WI38 (cell line): ENCODE data around the gene ALPG.
"Not testable (repeated sequence)": the region's sequence is repeated elsewhere in the genome, so short reads cannot be mapped to it uniquely, and the experiment has no call there.

Experiments
- H3K4me3 ChIP-seq: 2 replicates; pipeline ENCODE4 v1.5.1; 2011; ENCODE audit warnings: low read depth, mild to moderate bottlenecking, control low read depth, low read length
- TF ChIP-seq, protein P1 (sequence below): IDR thresholded peaks from 2 replicates; pipeline ENCODE4 v1.5.1; 2012; ENCODE audit warnings: low read depth, mild to moderate bottlenecking, control low read depth, low read length

Gene ALPG

DNA sequence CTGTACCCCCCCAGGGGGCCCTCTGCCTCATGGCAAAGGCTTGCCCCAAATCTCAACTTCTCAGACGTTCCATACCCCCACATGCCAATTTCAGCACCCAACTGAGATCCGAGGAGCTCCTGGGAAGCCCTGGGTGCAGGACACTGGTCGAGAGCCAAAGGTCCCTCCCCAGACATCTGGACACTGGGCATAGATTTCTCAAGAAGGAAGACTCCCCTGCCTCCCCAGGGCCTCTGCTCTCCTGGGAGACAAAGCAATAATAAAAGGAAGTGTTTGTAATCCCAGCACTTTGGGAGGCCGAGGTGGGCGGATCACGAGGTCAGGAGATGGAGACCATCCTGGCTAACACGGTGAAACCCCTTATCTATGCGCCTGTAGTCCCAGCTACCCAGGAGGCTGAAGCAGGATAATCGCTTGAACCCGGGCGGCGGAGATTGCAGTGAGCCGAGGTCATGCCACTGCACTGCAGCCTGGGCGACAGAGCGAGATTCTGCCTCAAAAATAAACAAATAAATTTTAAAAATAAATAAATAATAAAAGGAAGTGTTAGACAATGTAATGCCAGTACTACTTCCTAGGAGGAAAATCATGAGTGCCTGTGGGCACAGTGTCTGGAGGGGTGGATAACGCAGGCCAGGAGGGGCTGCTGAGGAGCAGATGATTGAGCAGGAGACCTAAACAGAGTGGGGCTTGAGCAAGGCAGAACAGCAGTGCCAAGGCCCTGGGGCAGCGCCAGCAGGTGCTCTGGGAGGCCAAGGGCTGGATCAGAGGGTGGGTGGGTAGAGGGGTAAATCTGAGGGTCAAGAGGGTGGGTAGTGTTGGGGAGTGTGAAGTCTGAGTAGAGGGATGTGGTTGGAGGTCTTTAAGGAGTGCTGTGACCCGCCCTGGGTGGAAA lies 24.1 kb upstream of the ALPG start:
- no peak overlapping the region for H3K4me3 ChIP-seq
- TF ChIP-seq, protein P1, sequence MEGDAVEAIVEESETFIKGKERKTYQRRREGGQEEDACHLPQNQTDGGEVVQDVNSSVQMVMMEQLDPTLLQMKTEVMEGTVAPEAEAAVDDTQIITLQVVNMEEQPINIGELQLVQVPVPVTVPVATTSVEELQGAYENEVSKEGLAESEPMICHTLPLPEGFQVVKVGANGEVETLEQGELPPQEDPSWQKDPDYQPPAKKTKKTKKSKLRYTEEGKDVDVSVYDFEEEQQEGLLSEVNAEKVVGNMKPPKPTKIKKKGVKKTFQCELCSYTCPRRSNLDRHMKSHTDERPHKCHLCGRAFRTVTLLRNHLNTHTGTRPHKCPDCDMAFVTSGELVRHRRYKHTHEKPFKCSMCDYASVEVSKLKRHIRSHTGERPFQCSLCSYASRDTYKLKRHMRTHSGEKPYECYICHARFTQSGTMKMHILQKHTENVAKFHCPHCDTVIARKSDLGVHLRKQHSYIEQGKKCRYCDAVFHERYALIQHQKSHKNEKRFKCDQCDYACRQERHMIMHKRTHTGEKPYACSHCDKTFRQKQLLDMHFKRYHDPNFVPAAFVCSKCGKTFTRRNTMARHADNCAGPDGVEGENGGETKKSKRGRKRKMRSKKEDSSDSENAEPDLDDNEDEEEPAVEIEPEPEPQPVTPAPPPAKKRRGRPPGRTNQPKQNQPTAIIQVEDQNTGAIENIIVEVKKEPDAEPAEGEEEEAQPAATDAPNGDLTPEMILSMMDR: no peak

DNA sequence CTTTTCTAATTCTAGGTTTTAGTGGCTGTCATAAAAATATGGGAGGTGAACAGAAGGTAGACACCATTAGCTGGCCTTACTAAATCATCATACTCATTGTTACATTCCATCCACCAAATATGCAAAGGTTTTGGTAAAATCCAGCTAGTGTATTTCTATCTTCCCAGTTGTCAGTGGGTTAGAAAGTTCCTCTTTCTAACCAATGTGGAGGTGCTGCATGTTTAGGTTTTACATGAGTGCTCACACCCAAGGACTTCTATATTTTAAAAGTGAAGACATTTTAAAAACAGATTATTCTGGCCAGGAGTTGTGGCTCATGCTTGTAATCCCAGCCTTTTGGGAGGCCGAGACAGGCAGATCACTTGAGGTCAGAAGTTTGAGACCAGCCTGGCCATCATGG lies 22.2 kb upstream of the ALPG start:
- TF ChIP-seq, protein P1: no peak
- H3K4me3 ChIP-seq: no peak overlapping the region

DNA sequence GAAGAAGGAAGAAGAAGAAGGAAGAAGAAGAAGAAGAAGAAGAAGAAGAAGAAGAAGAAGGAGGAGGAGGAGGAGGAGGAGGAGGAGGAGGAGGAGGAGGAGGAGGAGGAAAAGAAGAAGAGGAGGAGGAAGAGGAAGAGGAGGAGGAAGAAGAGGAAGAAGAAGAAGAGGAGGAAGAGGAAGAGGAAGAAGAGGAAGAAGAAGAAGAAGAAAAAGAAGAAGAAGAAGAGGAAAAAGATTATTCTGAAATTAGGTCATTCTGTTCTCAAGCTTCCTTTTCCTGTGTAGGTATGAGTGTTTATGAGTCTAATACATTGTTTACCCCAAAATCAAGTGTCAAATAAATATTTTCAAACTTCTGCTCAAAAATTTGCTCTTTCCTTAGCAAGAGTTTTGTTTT lies 21.6 kb upstream of the ALPG start:
- H3K4me3 ChIP-seq: not testable (repeated sequence)

DNA sequence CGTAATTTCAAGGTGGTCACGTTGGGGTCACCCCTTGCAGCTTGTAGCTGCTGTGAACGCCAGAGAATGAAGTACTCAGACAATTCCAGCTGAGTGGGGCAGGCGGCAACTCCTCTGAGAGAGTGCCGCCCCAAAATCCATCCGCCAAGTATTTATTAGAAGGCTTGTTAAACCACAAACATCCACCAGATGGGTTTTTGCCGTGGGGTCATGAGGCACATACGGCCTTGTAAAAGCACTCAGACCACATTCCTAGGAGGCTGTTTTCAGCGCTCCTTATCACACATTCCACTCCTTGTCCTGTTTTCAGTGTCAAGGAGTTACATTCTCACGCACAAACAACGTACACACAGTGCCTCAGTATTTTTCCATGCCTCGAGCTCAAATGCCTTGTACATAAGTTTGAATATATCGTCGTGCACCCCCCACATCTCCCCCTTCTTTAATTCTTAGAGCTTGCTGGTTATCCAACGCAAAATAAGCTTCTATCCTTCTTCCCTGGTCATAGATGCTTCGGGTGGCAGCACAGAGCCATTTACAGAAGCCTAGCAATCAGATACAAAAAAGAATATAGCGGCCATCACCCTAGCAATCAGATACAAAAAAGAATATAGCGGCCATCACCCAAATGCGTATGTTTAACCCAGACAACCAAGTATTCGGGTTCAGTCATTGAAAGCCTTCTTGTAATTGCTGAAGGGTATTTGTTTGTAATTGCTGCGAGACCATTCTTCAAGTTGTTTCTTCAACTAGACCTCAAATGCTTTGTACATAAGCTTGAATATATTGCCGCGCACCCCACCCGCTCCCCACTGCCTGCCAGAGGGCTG lies 20.8 kb upstream of the ALPG start:
- H3K4me3 ChIP-seq: no peak overlapping the region
- TF ChIP-seq, protein P1: no peak

DNA sequence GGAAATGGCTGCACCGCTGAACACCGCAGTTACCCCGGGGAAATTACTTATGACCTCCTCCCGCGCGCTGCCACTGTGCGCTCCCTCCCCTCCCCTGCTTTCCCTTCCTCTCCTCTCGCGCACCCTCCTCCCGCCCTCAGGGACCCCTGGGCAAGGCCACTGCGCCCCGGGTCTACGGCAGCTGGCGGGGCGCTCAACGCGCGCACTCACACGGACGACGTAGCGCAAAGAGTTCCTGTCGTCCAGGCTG lies 20.2 kb upstream of the ALPG start:
- TF ChIP-seq, protein P1: no peak
- H3K4me3 ChIP-seq: no peak overlapping the region

DNA sequence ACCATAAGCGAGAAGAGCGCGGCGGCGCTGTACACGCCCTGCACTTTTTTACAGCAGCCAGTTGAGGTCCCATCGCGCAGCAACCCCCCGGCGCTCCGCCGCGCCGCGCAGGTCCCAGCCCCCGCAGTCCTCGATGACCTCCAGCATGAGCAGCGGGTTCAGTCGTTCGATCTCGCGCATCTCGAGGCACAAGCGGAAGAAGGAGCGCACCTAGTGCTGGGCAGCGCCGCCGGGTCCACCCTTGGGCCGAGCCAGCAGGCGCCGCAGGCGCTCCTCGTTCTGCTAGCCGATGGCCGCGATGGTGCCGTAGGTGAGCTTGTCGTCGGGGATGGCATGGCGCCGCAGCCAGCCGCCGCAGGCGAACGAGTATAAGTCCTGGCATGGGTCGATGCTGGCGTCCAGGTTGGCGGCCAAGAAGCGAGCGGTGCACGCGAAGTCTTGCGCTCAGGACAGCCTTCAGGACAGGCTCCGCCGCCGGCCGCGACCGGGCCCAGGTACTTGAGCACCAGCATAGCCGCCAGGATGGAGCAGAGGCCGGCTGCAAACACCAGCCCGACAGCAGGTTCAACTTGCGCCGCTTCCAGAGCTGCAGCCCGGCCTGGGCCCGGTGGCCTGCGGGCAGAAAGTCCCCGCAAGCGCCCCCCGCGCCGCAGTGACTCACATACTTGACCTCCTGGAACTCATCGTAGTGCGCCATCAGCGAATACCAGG lies 19.7 kb upstream of the ALPG start:
- TF ChIP-seq, protein P1: no peak
- no peak overlapping the region for H3K4me3 ChIP-seq

DNA sequence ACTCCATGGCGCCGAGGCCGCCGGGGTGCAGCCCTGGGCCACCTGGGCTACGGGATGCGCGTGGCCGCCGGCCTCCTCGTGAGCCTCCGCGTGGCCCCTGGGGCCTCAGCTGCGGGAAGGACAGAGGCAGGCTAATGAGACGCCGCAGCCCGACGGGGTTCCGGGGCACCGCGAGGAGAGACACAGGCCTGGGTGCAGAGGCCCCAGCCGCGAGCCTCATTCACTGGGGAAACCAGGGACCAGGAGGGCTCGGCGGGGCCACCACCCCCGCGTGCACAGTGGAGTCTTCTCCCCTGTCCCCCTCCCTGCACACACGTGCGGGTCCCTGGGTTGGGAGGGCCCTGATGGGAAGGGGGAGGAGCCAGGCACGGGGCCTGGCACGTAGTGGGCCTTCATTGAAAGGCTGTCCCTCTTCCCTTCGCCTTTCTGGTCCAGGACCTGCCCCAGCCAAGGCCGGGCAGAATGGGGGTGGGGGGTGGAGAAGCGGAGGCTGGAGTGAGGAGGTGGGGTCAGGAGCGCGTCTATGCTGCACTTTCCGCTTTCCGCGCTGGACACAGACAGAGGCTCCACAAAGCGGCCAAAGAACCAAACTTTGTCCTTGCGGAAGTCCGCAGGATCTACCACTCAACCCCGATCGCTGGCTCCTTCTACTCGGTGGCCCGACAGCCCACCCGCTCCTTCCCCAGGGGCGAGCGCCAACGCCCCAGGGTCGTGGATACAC lies 19.0 kb upstream of the ALPG start:
- TF ChIP-seq, protein P1: no peak
- no peak overlapping the region for H3K4me3 ChIP-seq
